Mesendoderm (in vitro differentiated cells): ENCODE data around the gene NEURL1B.
"Not testable (repeated sequence)": the region's sequence is repeated elsewhere in the genome, so short reads cannot be mapped to it uniquely, and the experiment has no call there.

ENCODE experiments used
- DNase-seq: peaks from one replicate; pipeline ENCODE4 v3.0.0; 2013
- H2AK5ac ChIP-seq: 2 replicates; pipeline ENCODE4 v1.6.1; 2013; ENCODE audit warnings: low read length, inconsistent platforms
- H2BK120ac ChIP-seq: 2 replicates; pipeline ENCODE4 v1.6.1; 2013; ENCODE audit warnings: low read depth, mild to moderate bottlenecking, low read length, moderate library complexity, mixed read lengths
- H2BK15ac ChIP-seq: replicated peaks from 2 replicates; pipeline ENCODE4 v1.6.1; 2013; ENCODE audit warnings: low read depth, mild to moderate bottlenecking, moderate library complexity
- H2BK5ac ChIP-seq: 2 replicates; pipeline ENCODE4 v1.6.1; 2013; ENCODE audit warnings: low read length, inconsistent platforms
- H3K18ac ChIP-seq: 2 replicates; pipeline ENCODE4 v1.6.1; 2013; ENCODE audit warnings: mild to moderate bottlenecking, low read length, mixed read lengths
- H3K23ac ChIP-seq: one replicate; pipeline ENCODE4 v1.6.1; 2013; ENCODE audit warnings: low read length
- H3K27ac ChIP-seq: 2 replicates; pipeline ENCODE4 v1.5.1; 2013; ENCODE audit warnings: low read depth, mild to moderate bottlenecking, inconsistent platforms, low read length, moderate library complexity
- H3K27me3 ChIP-seq: 2 replicates; pipeline ENCODE4 v1.6.1; 2013; ENCODE audit warnings: low read length, control low read depth, mild to moderate bottlenecking, inconsistent platforms; ENCODE audit not compliant: insufficient read depth, poor library complexity
- H3K36me3 ChIP-seq: 2 replicates; pipeline ENCODE4 v1.6.1; 2013; ENCODE audit warnings: low read length, inconsistent platforms; ENCODE audit not compliant: control insufficient read depth, insufficient read depth
- H3K4ac ChIP-seq: one replicate; pipeline ENCODE4 v1.6.1; 2013; ENCODE audit warnings: low read depth, mild to moderate bottlenecking, low read length, moderate library complexity
- H3K4me1 ChIP-seq: 2 replicates; pipeline ENCODE4 v1.6.1; 2013; ENCODE audit warnings: low read depth, low read length, inconsistent platforms; ENCODE audit not compliant: control insufficient read depth
- H3K4me2 ChIP-seq: 2 replicates; pipeline ENCODE4 v1.6.1; 2013; ENCODE audit warnings: low read length
- H3K4me3 ChIP-seq: 2 replicates; pipeline ENCODE4 v1.5.1; 2013; ENCODE audit warnings: mild to moderate bottlenecking, low read length
- H3K56ac ChIP-seq: one replicate; pipeline ENCODE4 v1.6.1; 2013; ENCODE audit warnings: low read length
- H3K79me1 ChIP-seq: 2 replicates; pipeline ENCODE4 v1.6.1; 2013; ENCODE audit warnings: low read length, inconsistent platforms
- H3K79me2 ChIP-seq: 2 replicates; pipeline ENCODE4 v1.6.1; 2013; ENCODE audit warnings: mild to moderate bottlenecking, low read length; ENCODE audit not compliant: control insufficient read depth, insufficient read depth
- H3K9ac ChIP-seq: 2 replicates; pipeline ENCODE4 v1.6.1; 2013; ENCODE audit warnings: low read length, inconsistent platforms
- H4K5ac ChIP-seq: one replicate; pipeline ENCODE4 v1.6.1; 2013; ENCODE audit warnings: low read length
- H4K8ac ChIP-seq: one replicate; pipeline ENCODE4 v1.6.1; 2013; ENCODE audit warnings: low read depth, mild to moderate bottlenecking, control low read depth, low read length, moderate library complexity
- WGBS: extraction: QIAGEN DNeasy Blood & Tissue Kit; methylation state at CpG from one replicate; pipeline ENCODE4 v1.1.7; 2013; ENCODE audit warnings: low lambda C conversion rate, missing lambda C conversion rate; ENCODE audit not compliant: insufficient coverage; ENCODE audit errors: extremely low coverage; 5-methylcytosine and 5-hydroxymethylcytosine counted together

NEURL1B gene

DNA sequence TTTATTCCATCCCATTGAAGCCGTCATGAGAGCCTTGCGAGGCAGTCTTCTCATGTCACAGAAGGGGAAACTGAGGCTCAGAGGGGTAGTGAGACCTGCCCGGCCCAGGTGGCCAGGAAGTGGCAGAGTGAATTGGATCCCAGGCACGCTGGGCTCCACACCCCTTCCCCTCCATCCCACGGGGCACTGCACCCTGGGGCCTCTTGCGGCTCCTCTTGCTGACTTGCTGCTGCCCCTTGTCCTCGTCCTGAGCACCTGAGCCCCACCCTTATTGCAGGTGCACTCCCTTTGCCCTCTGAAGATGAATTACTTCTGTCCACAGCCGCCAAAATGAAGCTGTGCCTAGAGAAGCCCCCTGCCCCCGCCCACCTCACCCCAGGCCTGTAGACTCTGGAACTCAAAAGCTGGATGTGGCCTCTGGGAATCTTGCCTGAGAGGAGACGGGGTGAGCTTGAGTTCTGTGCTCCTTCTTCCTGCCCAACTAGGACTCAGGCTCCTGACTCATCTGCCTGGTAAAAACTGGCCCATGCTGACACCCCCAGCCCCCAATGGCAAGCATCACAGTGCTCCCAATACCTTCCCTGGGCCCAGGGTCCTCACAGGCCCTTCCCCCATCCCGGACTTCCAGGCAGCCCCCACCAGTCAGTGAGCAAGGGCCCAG lies 6.4 kb downstream of the NEURL1B start:
- H3K56ac ChIP-seq: no peak overlapping the region
- H3K36me3 ChIP-seq: no peaks in the 10 kb centered on the region

DNA sequence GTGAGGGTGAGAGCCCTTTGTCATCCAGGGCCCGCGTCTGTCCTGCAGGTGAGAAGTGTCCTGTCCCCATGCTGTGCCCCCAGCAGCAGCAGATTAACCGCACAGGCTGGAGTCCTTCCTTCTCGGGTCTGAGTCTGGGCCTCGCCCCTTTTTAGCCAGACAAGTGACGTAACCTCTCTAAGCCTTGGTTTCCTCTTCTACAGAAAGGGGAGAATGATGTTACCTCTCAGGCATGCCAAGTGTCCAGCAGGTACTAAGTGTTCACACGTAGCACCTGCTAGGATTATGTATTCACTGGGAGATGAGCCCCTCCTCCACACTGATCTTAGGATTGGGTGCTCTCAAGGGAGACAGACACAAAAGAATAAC lies 6.9 kb downstream of the NEURL1B start:
- Histone ChIP-seq H3K79me2 (no peaks in the 10 kb centered on the region), H2BK5ac (no peak overlapping the region), H3K4me2 (no peak overlapping the region), H3K4me3 (no peak overlapping the region), H4K5ac (no peak overlapping the region), H3K36me3 (no peaks in the 10 kb centered on the region), H3K27ac (no peak overlapping the region), H2AK5ac (no peak overlapping the region), H3K56ac (no peak overlapping the region), H3K79me1 (peaks cover 2% of the 10 kb centered on the region), H3K27me3 (no peaks in the 10 kb centered on the region), H3K4me1 (peaks cover 4% of the 10 kb centered on the region), H3K18ac (no peak overlapping the region), H3K4ac (no peak overlapping the region), H2BK120ac (no peak overlapping the region), H3K9ac (no peak overlapping the region), H2BK15ac (no peak overlapping the region), H3K23ac (no peak overlapping the region), H4K8ac (no peak overlapping the region)
- WGBS: no CpG with 5 or more reads among the region's 7 CpGs
- DNase-seq: peak; percentile 87

More for the DNA sequence above, 6.4 kb downstream of the NEURL1B start:
- no peak overlapping the region for H3K4ac ChIP-seq
- no peak overlapping the region for H3K4me2 ChIP-seq
- no peak overlapping the region for H4K8ac ChIP-seq
- H3K27me3 ChIP-seq: no peaks in the 10 kb centered on the region
- H4K5ac ChIP-seq: no peak overlapping the region
- no peak overlapping the region for H2BK120ac ChIP-seq
- no peak overlapping the region for H3K9ac ChIP-seq
- peak overlapping the region; percentile 2 for H3K27ac ChIP-seq
- H3K4me1 ChIP-seq: peaks cover 4% of the 10 kb centered on the region
- no CpG with 5 or more reads among the region's 11 CpGs for WGBS
- peaks cover 2% of the 10 kb centered on the region for H3K79me1 ChIP-seq
- H3K79me2 ChIP-seq: no peaks in the 10 kb centered on the region
- H2AK5ac ChIP-seq: no peak overlapping the region
- H3K18ac ChIP-seq: no peak overlapping the region
- H3K23ac ChIP-seq: no peak overlapping the region
- H3K4me3 ChIP-seq: no peak overlapping the region
- no peak overlapping the region for H2BK15ac ChIP-seq
- DNase-seq: no peak
- no peak overlapping the region for H2BK5ac ChIP-seq

DNA sequence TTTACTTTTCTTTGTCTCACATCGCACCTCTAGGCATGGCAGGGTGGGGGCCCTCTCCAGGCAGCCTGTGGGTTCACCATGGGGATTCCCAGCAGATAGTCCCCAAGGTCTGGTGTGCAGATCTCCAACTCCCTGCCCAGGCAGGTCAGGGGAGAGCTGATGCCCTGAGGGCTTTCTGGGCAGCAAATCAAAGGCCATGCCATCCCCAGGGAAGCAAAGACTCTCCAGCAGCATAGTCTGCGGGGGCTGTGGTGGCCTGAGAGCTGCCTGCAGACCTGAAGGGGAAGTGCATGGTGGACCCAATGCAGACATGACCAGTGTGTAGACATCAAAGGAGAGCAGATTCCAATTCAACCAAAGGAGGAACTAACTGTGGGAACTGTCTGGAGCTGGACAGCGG lies 7.7 kb downstream of the NEURL1B start:
- no peak overlapping the region for H3K56ac ChIP-seq
- H3K18ac ChIP-seq: no peak overlapping the region
- H3K79me1 ChIP-seq: no peaks in the 10 kb centered on the region
- H3K4me1 ChIP-seq: peaks cover 4% of the 10 kb centered on the region
- no peak for DNase-seq
- no peak overlapping the region for H3K9ac ChIP-seq
- no peak overlapping the region for H3K23ac ChIP-seq
- H3K36me3 ChIP-seq: no peaks in the 10 kb centered on the region
- H2BK120ac ChIP-seq: no peak overlapping the region
- H3K4me2 ChIP-seq: no peak overlapping the region
- no peak overlapping the region for H3K4ac ChIP-seq
- no peak overlapping the region for H2BK15ac ChIP-seq
- H3K79me2 ChIP-seq: no peaks in the 10 kb centered on the region
- H4K8ac ChIP-seq: no peak overlapping the region
- no peak overlapping the region for H3K4me3 ChIP-seq
- H2BK5ac ChIP-seq: no peak overlapping the region
- no peak overlapping the region for H2AK5ac ChIP-seq
- no CpG with 5 or more reads among the region's 3 CpGs for WGBS
- no peak overlapping the region for H4K5ac ChIP-seq
- H3K27me3 ChIP-seq: no peaks in the 10 kb centered on the region
- no peak overlapping the region for H3K27ac ChIP-seq

DNA sequence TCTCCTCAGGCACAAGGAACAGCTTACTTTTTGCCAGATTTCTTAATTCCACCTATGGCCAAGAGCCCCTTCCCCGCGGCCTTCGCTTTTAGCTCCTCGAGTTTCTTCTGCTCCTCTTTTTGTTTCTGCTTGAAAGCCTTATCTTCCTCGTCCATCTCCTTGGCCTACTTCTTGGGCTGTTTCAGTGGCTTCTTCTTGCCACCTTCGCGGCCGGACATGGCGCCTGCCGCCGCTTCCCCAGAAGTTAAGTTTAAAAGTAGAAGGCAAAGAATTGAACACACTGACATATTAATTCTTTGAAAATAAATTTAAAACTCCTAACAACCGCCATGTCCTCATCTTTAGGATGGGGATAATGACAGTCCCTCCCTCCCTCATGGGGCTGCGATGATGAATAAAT lies 15.4 kb downstream of the NEURL1B start:
- H2BK120ac ChIP-seq, H3K23ac ChIP-seq, H3K4me1 ChIP-seq, H2BK15ac ChIP-seq, H3K27me3 ChIP-seq, H4K8ac ChIP-seq, H2AK5ac ChIP-seq, H3K56ac ChIP-seq, H4K5ac ChIP-seq, H3K4me3 ChIP-seq, H3K4me2 ChIP-seq, DNase-seq, H3K4ac ChIP-seq, H3K18ac ChIP-seq, H3K79me2 ChIP-seq, H2BK5ac ChIP-seq, H3K27ac ChIP-seq, H3K9ac ChIP-seq, H3K79me1 ChIP-seq, H3K36me3 ChIP-seq: not testable (repeated sequence)
- no CpG with 5 or more reads among the region's 13 CpGs for WGBS

DNA sequence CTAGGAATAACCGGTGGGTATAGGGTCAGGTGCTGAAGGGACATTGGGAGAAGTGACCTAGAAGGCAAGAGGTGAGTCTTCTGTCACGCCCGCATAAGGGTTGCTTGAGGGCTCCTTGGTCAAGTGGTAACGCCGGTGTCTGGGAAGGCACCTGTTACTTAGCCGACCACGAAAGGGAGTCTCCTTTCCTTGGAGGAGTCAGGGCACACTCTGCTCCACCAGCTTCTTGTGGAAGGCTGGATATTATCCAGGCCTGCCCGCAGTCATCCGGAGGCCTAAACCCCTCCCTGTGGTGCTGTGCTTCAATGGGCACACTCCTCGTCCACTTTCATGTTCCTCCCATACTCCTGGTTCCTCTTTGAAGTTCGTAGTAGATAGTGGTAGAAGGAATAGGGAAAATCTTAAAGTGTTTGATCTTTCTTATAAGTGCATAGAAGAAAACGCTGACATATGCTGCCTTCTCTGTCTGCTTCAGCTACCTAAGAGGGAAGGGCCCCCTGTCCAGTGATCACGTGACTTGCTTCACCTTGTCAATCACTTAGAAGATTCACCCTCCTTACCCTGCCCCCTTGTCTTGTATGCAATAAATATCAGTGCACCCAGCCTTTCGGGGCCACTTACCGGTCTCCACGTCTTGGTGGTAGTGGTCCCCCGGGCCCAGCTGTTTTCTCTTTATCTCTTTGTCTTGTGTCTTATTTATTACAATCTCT lies 16.6 kb downstream of the NEURL1B start:
- not testable (repeated sequence) for H2AK5ac ChIP-seq, H4K8ac ChIP-seq, H3K9ac ChIP-seq, H3K4me1 ChIP-seq, H3K18ac ChIP-seq, DNase-seq, H3K4me2 ChIP-seq, H3K36me3 ChIP-seq, H2BK120ac ChIP-seq, H3K79me1 ChIP-seq, H2BK15ac ChIP-seq, H4K5ac ChIP-seq, H3K27me3 ChIP-seq, H2BK5ac ChIP-seq, H3K27ac ChIP-seq, H3K79me2 ChIP-seq, H3K23ac ChIP-seq, H3K4me3 ChIP-seq, H3K4ac ChIP-seq, H3K56ac ChIP-seq
- WGBS: no CpG with 5 or more reads among the region's 17 CpGs

DNA sequence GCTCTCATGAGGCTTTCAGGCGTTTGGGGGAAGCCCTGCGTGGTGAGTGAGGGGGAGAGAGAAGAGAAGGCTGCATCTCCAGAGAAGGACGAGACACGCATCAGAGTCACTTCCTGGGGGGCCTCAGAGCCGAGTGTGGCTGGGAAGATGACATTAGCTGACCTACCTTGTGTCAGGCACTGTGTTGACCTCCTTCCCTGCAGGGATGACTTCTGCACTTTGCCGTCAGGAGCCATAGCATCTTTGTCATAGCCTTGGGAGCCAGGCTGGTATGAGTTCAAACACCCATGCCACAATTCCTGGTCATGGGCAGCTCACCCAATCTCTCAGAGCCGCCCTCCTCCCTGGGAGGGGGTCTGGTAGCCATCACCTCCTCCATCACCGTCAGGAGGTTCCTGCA lies 17.3 kb downstream of the NEURL1B start:
- Histone ChIP-seq H2BK5ac (no peak overlapping the region), H4K8ac (no peak overlapping the region), H3K56ac (no peak overlapping the region), H3K23ac (no peak overlapping the region), H2BK120ac (no peak overlapping the region), H3K4me2 (no peak overlapping the region), H3K36me3 (no peaks in the 10 kb centered on the region), H2BK15ac (no peak overlapping the region), H3K27ac (no peak overlapping the region), H3K4me1 (no peaks in the 10 kb centered on the region), H3K4me3 (no peak overlapping the region), H3K79me2 (no peaks in the 10 kb centered on the region), H2AK5ac (no peak overlapping the region), H3K4ac (no peak overlapping the region), H4K5ac (no peak overlapping the region), H3K79me1 (no peaks in the 10 kb centered on the region), H3K18ac (no peak overlapping the region), H3K9ac (no peak overlapping the region), H3K27me3 (no peaks in the 10 kb centered on the region)
- no CpG with 5 or more reads among the region's 8 CpGs for WGBS
- no peak for DNase-seq
